WTC11 (cell line): ENCODE data around the gene CHID1.

Experiments
- CTCF ChIP-seq: fragments of 200-600 bp; IDR thresholded peaks from 2 replicates; pipeline ENCODE4 v1.8.0; 2022; ENCODE audit warnings: antibody characterized with exemption
- MYBL2 ChIP-seq: sonication (generic); formaldehyde crosslinking; IDR thresholded peaks from 2 replicates; pipeline ENCODE4 v1.8.1; 2023; ENCODE audit warnings: mild to moderate bottlenecking, moderate library complexity, missing genetic modification reagents
- TP53 ChIP-seq: sonication (generic); formaldehyde crosslinking; IDR thresholded peaks from 2 replicates; pipeline ENCODE4 v1.8.1; 2023; ENCODE audit warnings: mild to moderate bottlenecking, missing genetic modification reagents

GRCh38 chr11:907668-908067, 2.9 kb downstream of the CHID1 start:
- TF ChIP-seq CTCF (no peak), MYBL2 (CRISPR knock-in tag) (no peak), TP53 (CRISPR knock-in tag) (no peak)
